Testis (tissue), 2 donors: Measurements from ENCODE around the gene PCDHGC5.

Experiments used
- POLR2A ChIP-seq: fragments of 450-650 bp; IDR thresholded peaks from one replicate; pipeline ENCODE4 v1.6.1; 2017; ENCODE audit warnings: antibody characterized with exemption, mild to moderate bottlenecking, moderate library complexity
- TF ChIP-seq, protein P1 (sequence below), 3 experiments: fragments of 450-650 bp in 2 of 3; fragments of 200-600 bp in 1 of 3; sonication (generic) in 1 of 3; IDR thresholded peaks; one replicate each; pipeline ENCODE4 v1.5.1; 2016 to 2019; ENCODE audit warnings: antibody characterized with exemption in 3 of 3, mild to moderate bottlenecking in 2 of 3, moderate library complexity in 1 of 3

GRCh38 chr5:141484310-141484640, 4.6 kb upstream of the PCDHGC5 start:
- no peak for TF ChIP-seq POLR2A
- TF ChIP-seq, protein P1, sequence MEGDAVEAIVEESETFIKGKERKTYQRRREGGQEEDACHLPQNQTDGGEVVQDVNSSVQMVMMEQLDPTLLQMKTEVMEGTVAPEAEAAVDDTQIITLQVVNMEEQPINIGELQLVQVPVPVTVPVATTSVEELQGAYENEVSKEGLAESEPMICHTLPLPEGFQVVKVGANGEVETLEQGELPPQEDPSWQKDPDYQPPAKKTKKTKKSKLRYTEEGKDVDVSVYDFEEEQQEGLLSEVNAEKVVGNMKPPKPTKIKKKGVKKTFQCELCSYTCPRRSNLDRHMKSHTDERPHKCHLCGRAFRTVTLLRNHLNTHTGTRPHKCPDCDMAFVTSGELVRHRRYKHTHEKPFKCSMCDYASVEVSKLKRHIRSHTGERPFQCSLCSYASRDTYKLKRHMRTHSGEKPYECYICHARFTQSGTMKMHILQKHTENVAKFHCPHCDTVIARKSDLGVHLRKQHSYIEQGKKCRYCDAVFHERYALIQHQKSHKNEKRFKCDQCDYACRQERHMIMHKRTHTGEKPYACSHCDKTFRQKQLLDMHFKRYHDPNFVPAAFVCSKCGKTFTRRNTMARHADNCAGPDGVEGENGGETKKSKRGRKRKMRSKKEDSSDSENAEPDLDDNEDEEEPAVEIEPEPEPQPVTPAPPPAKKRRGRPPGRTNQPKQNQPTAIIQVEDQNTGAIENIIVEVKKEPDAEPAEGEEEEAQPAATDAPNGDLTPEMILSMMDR (IDR thresholded peaks at IDR 0.05) = no peak
